HEK293T (cell line): ENCODE measurements around the gene RBP3.

Experiments
- ARNT ChIP-seq: fragments of 450-650 bp; IDR thresholded peaks from 2 replicates; pipeline ENCODE4 v1.6.1; 2017; ENCODE audit warnings: mild to moderate bottlenecking
- CTBP1 ChIP-seq: fragments of 450-650 bp; IDR thresholded peaks from 2 replicates; pipeline ENCODE4 v1.6.1; 2016; ENCODE audit warnings: borderline replicate concordance
- ELF4 ChIP-seq: fragments of 450-650 bp; IDR thresholded peaks from 2 replicates; pipeline ENCODE4 v1.6.1; 2017; ENCODE audit warnings: antibody characterized with exemption
- FOXA1 ChIP-seq: fragments of 450-650 bp; IDR thresholded peaks from 2 replicates; pipeline ENCODE4 v1.6.1; 2016; ENCODE audit warnings: mild to moderate bottlenecking
- FOXK2 ChIP-seq: fragments of 450-650 bp; IDR thresholded peaks from 2 replicates; pipeline ENCODE4 v1.6.1; 2016; ENCODE audit warnings: mild to moderate bottlenecking
- FOXM1 ChIP-seq: fragments of 450-650 bp; IDR thresholded peaks from 2 replicates; pipeline ENCODE4 v1.6.1; 2017; ENCODE audit warnings: mild to moderate bottlenecking, borderline replicate concordance
- HDGF ChIP-seq: fragments of 450-650 bp; IDR thresholded peaks from 2 replicates; pipeline ENCODE4 v1.6.1; 2017; ENCODE audit warnings: antibody characterized with exemption, borderline replicate concordance
- L3MBTL2 ChIP-seq: fragments of 450-650 bp; conservative IDR thresholded peaks from 2 replicates; pipeline ENCODE4 v1.6.1; 2016; ENCODE audit warnings: mild to moderate bottlenecking
- LEF1 ChIP-seq: fragments of 450-650 bp; IDR thresholded peaks from 2 replicates; pipeline ENCODE4 v1.6.1; 2017; ENCODE audit warnings: mild to moderate bottlenecking, borderline replicate concordance
- SP1 ChIP-seq: fragments of 450-650 bp; IDR thresholded peaks from 2 replicates; pipeline ENCODE4 v1.6.1; 2017
- TARDBP ChIP-seq: fragments of 450-650 bp; IDR thresholded peaks from 2 replicates; pipeline ENCODE4 v1.6.1; 2016
- ZNF384 ChIP-seq: fragments of 450-650 bp; IDR thresholded peaks from 2 replicates; pipeline ENCODE4 v1.6.1; 2016
- TF ChIP-seq, protein P1 (sequence below): fragments of 450-650 bp; IDR thresholded peaks from 2 replicates; pipeline ENCODE4 v1.6.1; 2016

- TF ChIP-seq FOXK2, result no peak
- no peak for TF ChIP-seq HDGF
- no peak for TF ChIP-seq ARNT
- no peak for TF ChIP-seq LEF1
- TF ChIP-seq L3MBTL2, result no peak
- TF ChIP-seq FOXA1, result no peak
- TF ChIP-seq CTBP1, result no peak
- TF ChIP-seq, protein P1, sequence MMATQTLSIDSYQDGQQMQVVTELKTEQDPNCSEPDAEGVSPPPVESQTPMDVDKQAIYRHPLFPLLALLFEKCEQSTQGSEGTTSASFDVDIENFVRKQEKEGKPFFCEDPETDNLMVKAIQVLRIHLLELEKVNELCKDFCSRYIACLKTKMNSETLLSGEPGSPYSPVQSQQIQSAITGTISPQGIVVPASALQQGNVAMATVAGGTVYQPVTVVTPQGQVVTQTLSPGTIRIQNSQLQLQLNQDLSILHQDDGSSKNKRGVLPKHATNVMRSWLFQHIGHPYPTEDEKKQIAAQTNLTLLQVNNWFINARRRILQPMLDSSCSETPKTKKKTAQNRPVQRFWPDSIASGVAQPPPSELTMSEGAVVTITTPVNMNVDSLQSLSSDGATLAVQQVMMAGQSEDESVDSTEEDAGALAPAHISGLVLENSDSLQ, result no peak
- no peak for TF ChIP-seq ZNF384
- TF ChIP-seq FOXM1, result no peak
- TF ChIP-seq SP1, result no peak
- TF ChIP-seq ELF4, result no peak
- no peak for TF ChIP-seq TARDBP
Observed at GRCh38 chr10:47406548-47406869, 58.3 kb downstream of the RBP3 start.
